ENCODE measurements around the gene NSD1.

Gene NSD1

GRCh38 chr5:177097016-177097985, 36.3 kb upstream of the NSD1 start:
- DNase-seq = no peak

- no peak for DNase-seq
Measured at GRCh38 chr5:177098120-177098469, 35.5 kb upstream of the NSD1 start.

GRCh38 chr5:177098470-177099141, 35.0 kb upstream of the NSD1 start:
- no peak for DNase-seq

GRCh38 chr5:177099422-177100093, 34.0 kb upstream of the NSD1 start:
- DNase-seq = no peak

GRCh38 chr5:177100714-177101121, 32.9 kb upstream of the NSD1 start:
- DNase-seq = no peak

GRCh38 chr5:177103523-177104253, 29.9 kb upstream of the NSD1 start:
- DNase-seq = no peak

GRCh38 chr5:177105691-177106476, 27.7 kb upstream of the NSD1 start:
- no peak for DNase-seq

GRCh38 chr5:177107159-177107558, 26.4 kb upstream of the NSD1 start:
- no peak for DNase-seq

- DNase-seq = no peak
Measured at GRCh38 chr5:177109810-177110209, 23.8 kb upstream of the NSD1 start.

GRCh38 chr5:177111720-177112394, 21.7 kb upstream of the NSD1 start:
- DNase-seq = peak; percentile 34 to 70 (median 53)

- DNase-seq = no peak
Measured at GRCh38 chr5:177112589-177113220, 20.9 kb upstream of the NSD1 start.

GRCh38 chr5:177113566-177114424, 19.8 kb upstream of the NSD1 start:
- DNase-seq = peak; percentile 77 to 87 (median 86)

- peak; percentile 74 to 90 (median 84) for DNase-seq
Measured at GRCh38 chr5:177116631-177117373, 16.8 kb upstream of the NSD1 start.

- DNase-seq = no peak
Measured at GRCh38 chr5:177117441-177118045, 16.0 kb upstream of the NSD1 start.

- DNase-seq = no peak
Measured at GRCh38 chr5:177122566-177122965, 11.0 kb upstream of the NSD1 start.

- peak in 1 of 4 experiments; percentile 27 for DNase-seq
Measured at GRCh38 chr5:177123789-177124485, 9.6 kb upstream of the NSD1 start.

- DNase-seq = no peak
Measured at GRCh38 chr5:177124486-177124991, 9.0 kb upstream of the NSD1 start.

- DNase-seq = no peak
Measured at GRCh38 chr5:177126771-177127170, 6.8 kb upstream of the NSD1 start.
